GM19328 (cell line): ENCODE measurements around the gene SLC16A3.
"Not testable (repeated sequence)": the region's sequence is repeated elsewhere in the genome, so short reads cannot be mapped to it uniquely, and the experiment has no call there.

Experiments
- ATAC-seq: cut with Tn5 transposase; IDR thresholded peaks from one replicate; pipeline ENCODE4 v1.9.1; 2021; ENCODE audit warnings: mild to moderate bottlenecking, moderate library complexity; ENCODE audit not compliant: unreplicated experiment

The SLC16A3 gene

GRCh38 chr17:82228842-82229697 is at the start of gene SLC16A3:
TSS of gene SLC16A3 (plus strand) at chr17:82229042. CDS start at chr17:82236009, 6,967 bp downstream.
- ATAC-seq, result no peak

GRCh38 chr17:82179412-82179811 is 49.4 kb upstream of the SLC16A3 start:
- ATAC-seq, result no peak

GRCh38 chr17:82179946-82180475 is 48.8 kb upstream of the SLC16A3 start:
- no peak for ATAC-seq

- ATAC-seq, result no peak
Observed at GRCh38 chr17:82180776-82181528, 47.9 kb upstream of the SLC16A3 start.

GRCh38 chr17:82184761-82185160 is 44.1 kb upstream of the SLC16A3 start:
- no peak for ATAC-seq

GRCh38 chr17:82186221-82186620 is 42.6 kb upstream of the SLC16A3 start:
- ATAC-seq, result no peak

GRCh38 chr17:82187500-82187899 is 41.3 kb upstream of the SLC16A3 start:
- ATAC-seq, result no peak

GRCh38 chr17:82188001-82188961 is 40.6 kb upstream of the SLC16A3 start:
- no peak for ATAC-seq

GRCh38 chr17:82193050-82193449 is 35.8 kb upstream of the SLC16A3 start:
- not testable (repeated sequence) for ATAC-seq

GRCh38 chr17:82193520-82194220 is 35.2 kb upstream of the SLC16A3 start:
- ATAC-seq, result no peak

- ATAC-seq, result no peak
Observed at GRCh38 chr17:82194765-82195164, 34.1 kb upstream of the SLC16A3 start.

GRCh38 chr17:82195675-82196672 is 32.9 kb upstream of the SLC16A3 start:
- ATAC-seq, result no peak

- no peak for ATAC-seq
Observed at GRCh38 chr17:82198092-82198491, 30.8 kb upstream of the SLC16A3 start.

GRCh38 chr17:82199496-82199895 is 29.3 kb upstream of the SLC16A3 start:
- ATAC-seq, result no peak

- ATAC-seq, result no peak
Observed at GRCh38 chr17:82200135-82200534, 28.7 kb upstream of the SLC16A3 start.

GRCh38 chr17:82200743-82201497 is 27.9 kb upstream of the SLC16A3 start:
- ATAC-seq, result no peak

GRCh38 chr17:82201498-82201910 is 27.3 kb upstream of the SLC16A3 start:
- ATAC-seq, result no peak

- no peak for ATAC-seq
Observed at GRCh38 chr17:82202981-82203380, 25.9 kb upstream of the SLC16A3 start.
